ENCODE data around the gene SLC4A11. TPM values are rescaled to one million over a fixed set of nuclear protein-coding genes. Genes with fewer than 3 reads are reported as not detected.

SLC4A11 gene
- total RNA-seq, 4 donors from 2014 or later: 0.33 to 5.3 (median 0.51) TPM; not detected in 1

DNA sequence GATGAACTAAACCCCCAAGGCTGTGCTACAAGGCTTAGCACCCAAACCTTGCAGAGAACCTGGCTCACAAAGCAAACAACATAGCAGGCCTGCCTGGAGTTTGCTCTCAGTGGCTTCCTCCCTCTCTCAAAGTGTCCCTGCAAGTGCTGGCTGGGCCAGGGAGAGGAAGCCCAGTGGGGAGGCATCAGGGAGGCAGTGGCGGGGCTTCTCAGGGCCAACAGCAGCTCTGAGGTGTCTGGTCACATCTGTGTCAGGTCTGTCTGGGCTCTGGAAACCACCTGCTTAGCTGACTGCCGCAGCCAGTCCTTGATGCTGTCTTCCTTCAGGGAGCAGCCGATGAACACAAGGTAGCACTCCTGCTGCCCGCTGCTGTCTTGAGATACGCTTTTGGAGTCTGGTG, 16.7 kb upstream of the SLC4A11 start:
- TF ChIP-seq, protein P1, sequence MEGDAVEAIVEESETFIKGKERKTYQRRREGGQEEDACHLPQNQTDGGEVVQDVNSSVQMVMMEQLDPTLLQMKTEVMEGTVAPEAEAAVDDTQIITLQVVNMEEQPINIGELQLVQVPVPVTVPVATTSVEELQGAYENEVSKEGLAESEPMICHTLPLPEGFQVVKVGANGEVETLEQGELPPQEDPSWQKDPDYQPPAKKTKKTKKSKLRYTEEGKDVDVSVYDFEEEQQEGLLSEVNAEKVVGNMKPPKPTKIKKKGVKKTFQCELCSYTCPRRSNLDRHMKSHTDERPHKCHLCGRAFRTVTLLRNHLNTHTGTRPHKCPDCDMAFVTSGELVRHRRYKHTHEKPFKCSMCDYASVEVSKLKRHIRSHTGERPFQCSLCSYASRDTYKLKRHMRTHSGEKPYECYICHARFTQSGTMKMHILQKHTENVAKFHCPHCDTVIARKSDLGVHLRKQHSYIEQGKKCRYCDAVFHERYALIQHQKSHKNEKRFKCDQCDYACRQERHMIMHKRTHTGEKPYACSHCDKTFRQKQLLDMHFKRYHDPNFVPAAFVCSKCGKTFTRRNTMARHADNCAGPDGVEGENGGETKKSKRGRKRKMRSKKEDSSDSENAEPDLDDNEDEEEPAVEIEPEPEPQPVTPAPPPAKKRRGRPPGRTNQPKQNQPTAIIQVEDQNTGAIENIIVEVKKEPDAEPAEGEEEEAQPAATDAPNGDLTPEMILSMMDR (IDR thresholded peaks at IDR 0.05; ENCODE audit: low read depth): no peak

DNA sequence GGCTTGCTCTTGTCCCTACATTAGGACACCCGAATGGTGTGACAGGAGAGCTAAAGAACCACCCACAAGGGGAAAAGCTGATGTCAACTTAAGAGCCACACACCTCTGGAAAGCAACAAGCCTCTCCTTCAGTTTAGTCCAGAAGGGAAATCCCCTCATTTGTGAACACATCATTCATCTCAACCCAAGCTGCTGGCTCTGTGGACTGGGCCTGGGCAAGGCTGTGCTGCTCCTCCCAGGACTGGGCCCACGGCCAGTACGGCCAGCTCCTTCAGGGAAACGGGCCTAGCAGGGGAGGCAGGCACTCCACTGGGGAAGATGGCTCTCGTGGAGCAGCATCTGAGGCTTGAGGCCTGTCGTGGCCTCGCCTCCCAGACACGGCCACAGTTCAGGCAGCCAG, 12.8 kb upstream of the SLC4A11 start:
- TF ChIP-seq, protein P1 (IDR thresholded peaks at IDR 0.05; ENCODE audit: low read depth): no peak

DNA sequence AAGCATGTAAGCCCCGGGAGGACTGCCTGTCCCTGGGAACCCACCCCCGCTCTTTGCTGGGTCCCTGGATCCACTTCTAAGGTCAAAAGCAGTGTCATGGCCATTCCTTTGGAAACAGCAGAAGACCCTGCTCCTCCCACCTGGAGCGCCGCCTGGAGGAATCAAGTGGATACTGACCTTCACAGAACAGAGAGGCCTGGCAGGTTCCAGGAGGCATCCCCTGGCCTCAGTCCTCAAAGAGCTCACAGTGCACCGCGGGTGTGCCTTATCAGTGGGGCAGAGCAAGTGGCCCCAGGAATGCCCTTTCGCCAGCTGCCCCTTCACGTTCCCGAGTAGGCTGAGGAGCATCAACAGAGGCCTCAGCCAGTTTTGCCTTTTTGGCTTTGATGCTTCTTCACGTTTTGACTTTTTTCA, 11.1 kb upstream of the SLC4A11 start:
- TF ChIP-seq, protein P1 (IDR thresholded peaks at IDR 0.05; ENCODE audit: low read depth): no peak

DNA sequence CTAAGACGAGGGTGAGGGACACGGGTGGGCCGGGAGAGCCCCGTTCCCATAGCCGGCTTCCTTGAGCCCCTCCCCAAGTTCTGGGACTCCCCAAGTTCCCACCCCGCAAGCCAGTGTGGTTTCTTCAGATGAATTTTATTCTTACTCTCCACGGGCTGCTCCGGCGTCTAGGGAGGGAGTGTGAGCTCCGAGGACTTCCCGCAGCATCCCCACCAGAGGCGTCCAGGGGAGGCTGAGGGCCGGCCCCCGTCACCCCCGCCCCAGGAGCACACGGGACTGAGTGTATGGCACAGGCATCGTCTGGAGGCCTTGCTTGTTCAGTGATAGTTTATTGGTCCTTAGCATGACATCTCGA, 10.0 kb upstream of the SLC4A11 start:
- TF ChIP-seq, protein P1 (IDR thresholded peaks at IDR 0.05; ENCODE audit: low read depth): no peak

DNA sequence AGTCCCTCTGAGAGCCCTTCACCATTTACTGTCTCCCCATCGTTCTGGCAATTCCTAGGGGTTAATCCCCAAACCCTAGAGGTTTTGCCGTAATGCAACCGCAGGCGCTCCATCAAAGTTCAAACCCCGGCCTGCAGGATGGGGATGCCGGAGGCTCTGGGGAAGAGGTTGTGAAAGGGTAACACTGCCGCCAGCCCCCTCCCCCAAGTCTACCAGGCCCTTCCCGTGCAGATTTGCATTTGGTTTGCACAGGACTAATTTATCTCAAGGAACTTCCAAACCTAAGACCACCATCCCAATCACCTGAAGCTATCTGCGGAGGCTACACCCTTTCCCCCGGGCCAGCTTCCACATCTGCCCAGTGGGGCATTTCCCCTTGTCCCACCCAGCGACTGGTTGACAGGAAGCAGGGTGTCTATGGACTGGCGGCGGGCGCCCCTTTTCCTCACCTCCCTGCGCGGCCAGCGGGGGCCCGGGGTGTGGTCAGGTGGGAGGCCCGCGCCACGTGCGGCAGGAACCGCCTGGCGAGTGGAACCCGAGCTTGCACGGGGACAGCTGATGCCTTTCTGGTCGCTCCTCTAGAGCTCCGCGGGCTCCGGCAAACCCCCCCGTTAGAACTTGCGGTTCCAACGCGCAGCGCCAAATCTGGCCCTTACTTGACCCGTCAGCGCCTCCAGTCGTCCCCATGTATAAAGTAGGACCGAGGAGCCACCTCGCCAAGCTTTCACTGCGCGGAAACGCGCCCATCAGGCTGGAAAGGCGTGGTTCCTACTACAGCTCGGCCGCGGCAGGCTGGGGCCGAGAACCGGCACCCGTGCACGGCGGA, 9.4 kb upstream of the SLC4A11 start:
- TF ChIP-seq, protein P1 (IDR thresholded peaks at IDR 0.05; ENCODE audit: low read depth): no peak

DNA sequence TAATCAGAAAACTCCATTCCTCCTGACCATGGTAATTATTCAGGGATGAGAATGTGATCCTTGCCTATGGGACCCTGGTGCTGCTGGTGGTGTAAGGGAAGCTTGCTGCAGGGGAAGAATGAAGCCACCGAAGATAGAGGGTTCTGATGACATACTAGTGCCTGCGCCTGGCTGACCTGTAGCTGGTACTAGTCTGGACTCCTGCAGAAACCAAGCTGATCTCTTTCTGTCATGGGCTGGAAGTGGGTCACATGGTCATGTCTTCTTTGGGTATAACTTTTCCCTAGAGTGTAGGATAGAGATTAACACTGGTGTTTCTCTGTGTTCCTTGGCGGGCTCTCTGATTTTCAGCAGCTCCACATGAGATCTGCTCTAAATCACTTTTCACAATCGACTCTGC, 8.6 kb upstream of the SLC4A11 start:
- TF ChIP-seq, protein P1 (IDR thresholded peaks at IDR 0.05; ENCODE audit: low read depth): no peak

DNA sequence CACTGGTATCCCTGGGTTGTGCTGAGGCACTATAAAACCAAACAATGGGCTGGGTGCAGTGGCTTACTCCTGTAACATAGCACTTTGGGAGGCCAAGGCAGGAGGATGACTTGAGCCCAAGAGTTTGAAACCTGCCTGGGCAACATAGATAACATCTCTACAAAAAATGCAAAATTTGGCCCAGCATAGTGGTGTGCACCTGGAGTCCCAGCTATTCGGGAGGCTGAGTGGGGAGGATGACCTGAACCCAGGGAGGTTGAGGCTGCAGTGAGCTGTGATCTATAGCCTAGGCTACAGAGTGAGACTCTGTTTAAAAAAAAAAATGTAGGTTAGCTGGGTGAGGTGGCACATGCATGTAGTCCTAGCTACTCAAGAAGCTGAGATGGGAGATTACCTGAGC, 7.7 kb upstream of the SLC4A11 start:
- TF ChIP-seq, protein P1 (IDR thresholded peaks at IDR 0.05; ENCODE audit: low read depth): no peak

Data from subcutaneous adipose tissue (tissue), 4 donors.